GM12801 (cell line): ENCODE data around the gene PWP1.

Experiments used
- TF ChIP-seq, protein P1 (sequence below): IDR thresholded peaks from one replicate; pipeline ENCODE4 v1.5.1; 2011; ENCODE audit warnings: control low read depth; ENCODE audit not compliant: insufficient read length; ENCODE audit errors: extremely low read depth

Gene PWP1

GRCh38 chr12:107660235-107660634 lies 25.4 kb upstream of the PWP1 start:
- TF ChIP-seq, protein P1, sequence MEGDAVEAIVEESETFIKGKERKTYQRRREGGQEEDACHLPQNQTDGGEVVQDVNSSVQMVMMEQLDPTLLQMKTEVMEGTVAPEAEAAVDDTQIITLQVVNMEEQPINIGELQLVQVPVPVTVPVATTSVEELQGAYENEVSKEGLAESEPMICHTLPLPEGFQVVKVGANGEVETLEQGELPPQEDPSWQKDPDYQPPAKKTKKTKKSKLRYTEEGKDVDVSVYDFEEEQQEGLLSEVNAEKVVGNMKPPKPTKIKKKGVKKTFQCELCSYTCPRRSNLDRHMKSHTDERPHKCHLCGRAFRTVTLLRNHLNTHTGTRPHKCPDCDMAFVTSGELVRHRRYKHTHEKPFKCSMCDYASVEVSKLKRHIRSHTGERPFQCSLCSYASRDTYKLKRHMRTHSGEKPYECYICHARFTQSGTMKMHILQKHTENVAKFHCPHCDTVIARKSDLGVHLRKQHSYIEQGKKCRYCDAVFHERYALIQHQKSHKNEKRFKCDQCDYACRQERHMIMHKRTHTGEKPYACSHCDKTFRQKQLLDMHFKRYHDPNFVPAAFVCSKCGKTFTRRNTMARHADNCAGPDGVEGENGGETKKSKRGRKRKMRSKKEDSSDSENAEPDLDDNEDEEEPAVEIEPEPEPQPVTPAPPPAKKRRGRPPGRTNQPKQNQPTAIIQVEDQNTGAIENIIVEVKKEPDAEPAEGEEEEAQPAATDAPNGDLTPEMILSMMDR, result no peak

DNA sequence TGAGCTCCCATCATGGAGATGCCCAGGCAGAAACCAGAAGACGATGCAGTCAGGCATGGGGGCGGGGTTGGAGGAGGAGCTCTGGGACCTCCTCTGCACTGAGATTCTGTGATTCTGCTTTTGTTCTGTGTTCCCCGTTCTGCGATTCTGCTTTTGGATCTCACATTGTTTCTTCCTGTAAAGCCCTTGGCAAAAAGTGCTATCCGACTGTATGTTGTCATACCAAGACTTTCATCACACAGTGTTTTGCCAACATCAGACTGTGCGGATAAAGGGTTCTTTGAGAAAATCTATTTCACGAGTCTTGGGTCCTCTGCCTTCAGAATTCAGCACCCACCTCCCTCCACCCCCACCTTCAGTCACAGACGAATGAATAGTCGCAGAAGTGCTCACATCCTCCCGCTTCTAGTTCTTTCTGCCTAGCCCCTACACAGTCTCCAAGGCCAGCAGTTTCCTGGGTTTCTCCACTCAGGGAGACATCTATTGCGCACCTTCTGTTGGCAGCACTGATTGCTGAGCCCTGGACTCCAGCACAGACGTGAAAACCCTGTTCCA lies 24.7 kb upstream of the PWP1 start:
- TF ChIP-seq, protein P1, result no peak

GRCh38 chr12:107661830-107662229 lies 23.8 kb upstream of the PWP1 start:
- TF ChIP-seq, protein P1, result no peak

- TF ChIP-seq, protein P1, result no peak
Observed at GRCh38 chr12:107662484-107662883, 23.1 kb upstream of the PWP1 start.

DNA sequence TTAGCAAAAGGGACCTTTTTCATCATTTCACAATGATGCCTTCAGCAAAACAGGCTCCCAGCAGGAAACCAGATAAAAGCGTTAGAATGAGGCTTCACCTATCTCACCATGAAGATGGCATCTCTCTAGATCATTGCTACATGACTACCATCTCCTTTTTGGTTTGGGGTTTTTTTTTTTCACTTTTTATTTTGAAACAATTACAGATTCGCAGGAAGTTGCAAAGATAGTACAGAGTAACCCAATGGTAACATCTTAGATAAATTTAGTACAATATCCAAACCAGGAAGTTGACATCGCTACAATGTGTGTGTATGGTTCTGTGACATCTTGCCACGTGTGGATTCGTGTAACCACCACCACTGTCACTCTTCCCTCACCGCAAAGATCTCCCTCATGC lies 22.3 kb upstream of the PWP1 start:
- TF ChIP-seq, protein P1, result no peak

- TF ChIP-seq, protein P1, result no peak
Observed at GRCh38 chr12:107666009-107666408, 19.6 kb upstream of the PWP1 start.

- TF ChIP-seq, protein P1, result no peak
Observed at GRCh38 chr12:107667464-107667863, 18.1 kb upstream of the PWP1 start.
